ENCODE measurements around the gene TACC3. TPM values are rescaled to one million over a fixed set of nuclear protein-coding genes. Genes with fewer than 3 reads are reported as not detected.

TACC3 gene
- total RNA-seq, 1 donor from 2014 or later = 15.0 TPM

- no peaks in the 10 kb centered on the region for H4K20me1 ChIP-seq (ENCODE audit: insufficient read depth, low read length)
- Mint-ChIP-seq H3K9me3 (ENCODE audit: unreplicated experiment) (no peaks in the 10 kb centered on the region), H3K27ac (ENCODE audit: unreplicated experiment) (no peak overlapping the region), H3K27me3 (ENCODE audit: low read depth, unreplicated experiment) (peaks cover 6% of the 10 kb centered on the region), H3K4me3 (ENCODE audit: unreplicated experiment) (no peak overlapping the region), H3K36me3 (ENCODE audit: low read depth, unreplicated experiment) (no peaks in the 10 kb centered on the region), H3K4me1 (ENCODE audit: low read depth, unreplicated experiment) (no peaks in the 10 kb centered on the region)
- no peaks in the 10 kb centered on the region for H3K4me1 ChIP-seq (ENCODE audit: insufficient read depth, low read length)
- no peaks in the 10 kb centered on the region for H3K36me3 ChIP-seq (ENCODE audit: insufficient read depth, low read length)
- H3K4me2 ChIP-seq (ENCODE audit: low read length) = peak overlapping the region; percentile 77
- H2AFZ ChIP-seq (ENCODE audit: low read depth, low read length) = no peak overlapping the region
- peak overlapping the region; percentile 17 for H3K4me3 ChIP-seq (ENCODE audit: insufficient read depth, low read depth, low read length)
- no peak for FAIRE-seq
- H3K79me2 ChIP-seq (ENCODE audit: insufficient read depth, low read length) = no peaks in the 10 kb centered on the region
- no peaks in the 10 kb centered on the region for H3K27me3 ChIP-seq (ENCODE audit: insufficient read depth, low read length)
- TF ChIP-seq EZH2 (IDR thresholded peaks at IDR 0.05; ENCODE audit: insufficient read depth, low read length) (no peak), CTCF (IDR thresholded peaks at IDR 0.05; ENCODE audit: insufficient read depth, low read depth, low read length) (no peak)
- DNase-seq (ENCODE audit: low read depth) = no peak
- H3K27ac ChIP-seq (ENCODE audit: low read depth, low read length) = no peak overlapping the region
- H3K9ac ChIP-seq (ENCODE audit: low read length) = no peak overlapping the region
- no peaks in the 10 kb centered on the region for H3K9me3 ChIP-seq (ENCODE audit: insufficient read depth, low read depth, low read length)
Observed at GRCh38 chr4:1767061-1767769, 45.9 kb downstream of the TACC3 start.

GRCh38 chr4:1767770-1768366 is 46.5 kb downstream of the TACC3 start:
- no peak for DNase-seq (ENCODE audit: low read depth)
- Mint-ChIP-seq H3K9me3 (ENCODE audit: unreplicated experiment) (no peaks in the 10 kb centered on the region), H3K4me3 (ENCODE audit: unreplicated experiment) (peak overlapping the region; percentile 57), H3K27me3 (ENCODE audit: low read depth, unreplicated experiment) (peaks cover 4% of the 10 kb centered on the region), H3K36me3 (ENCODE audit: low read depth, unreplicated experiment) (no peaks in the 10 kb centered on the region), H3K4me1 (ENCODE audit: low read depth, unreplicated experiment) (no peaks in the 10 kb centered on the region), H3K27ac (ENCODE audit: unreplicated experiment) (no peak overlapping the region)
- Histone ChIP-seq H4K20me1 (ENCODE audit: insufficient read depth, low read length) (no peaks in the 10 kb centered on the region), H3K9ac (ENCODE audit: low read length) (no peak overlapping the region), H3K27ac (ENCODE audit: low read depth, low read length) (no peak overlapping the region), H3K9me3 (ENCODE audit: insufficient read depth, low read depth, low read length) (no peaks in the 10 kb centered on the region), H2AFZ (ENCODE audit: low read depth, low read length) (no peak overlapping the region), H3K79me2 (ENCODE audit: insufficient read depth, low read length) (no peaks in the 10 kb centered on the region), H3K4me2 (ENCODE audit: low read length) (peak overlapping the region; percentile 77), H3K36me3 (ENCODE audit: insufficient read depth, low read length) (no peaks in the 10 kb centered on the region), H3K27me3 (ENCODE audit: insufficient read depth, low read length) (no peaks in the 10 kb centered on the region), H3K4me3 (ENCODE audit: insufficient read depth, low read depth, low read length) (peak overlapping the region; percentile 17), H3K4me1 (ENCODE audit: insufficient read depth, low read length) (no peaks in the 10 kb centered on the region)
- no peak for TF ChIP-seq EZH2 (IDR thresholded peaks at IDR 0.05; ENCODE audit: insufficient read depth, low read length)
- TF ChIP-seq CTCF (IDR thresholded peaks at IDR 0.05; ENCODE audit: insufficient read depth, low read depth, low read length) = no peak
- FAIRE-seq = no peak

Data from astrocyte (in vitro differentiated cells and primary cell).